Endothelial cell of umbilical vein (primary cell): Measurements from ENCODE around the gene CRTC1. TPM values are rescaled to one million over a fixed set of nuclear protein-coding genes. Genes with fewer than 3 reads are reported as not detected.

Experiments
- BruUV-seq: library from RNA; stranded (reverse); fragments of 400-500 nt; replicated peaks from 2 replicates; lab custom pipeline; 2021; lab: Mats Ljungman, UMichigan
- CTCF ChIA-PET: fragments of 300-600, 350-600 bp; sonication (Branson Sonifier 250); formaldehyde crosslinking; loops from one replicate; lab custom pipeline; 2021; ENCODE audit warnings: antibody characterized with exemption, inconsistent platforms; lab: Charles Lee
- POLR2A ChIA-PET: fragments of 300-600, 350-600 bp; sonication (Branson Sonifier 250); formaldehyde crosslinking; loops from one replicate; lab custom pipeline; 2021; ENCODE audit warnings: antibody characterized with exemption, inconsistent platforms; lab: Charles Lee
- DNase-seq: peaks from one replicate; pipeline ENCODE4 v3.0.0-alpha.2; 2011; ENCODE audit warnings: low read depth, low spot score
- FAIRE-seq: peaks from 2 replicates; lab custom pipeline; 2011; peaks lifted over from hg19 to GRCh38; lab: Jason Lieb, UNC
- H2AFZ ChIP-seq: 2 replicates; pipeline ENCODE4 v1.6.0; 2012; ENCODE audit warnings: low read depth, low read length, control low read depth, inconsistent platforms
- H3K27ac ChIP-seq: 2 replicates; pipeline ENCODE4 v1.5.1; 2011; ENCODE audit warnings: low read depth, mild to moderate bottlenecking, control low read depth, low read length, moderate library complexity; ENCODE audit not compliant: insufficient read depth
- H3K27me3 ChIP-seq, 2 experiments: 2 replicates each; pipeline versions ENCODE4 v1.6.0 to v1.6.1; 2011; ENCODE audit warnings: low read length in 2 of 2, mixed read lengths in 1 of 2; ENCODE audit not compliant: control insufficient read depth in 2 of 2, insufficient read depth in 2 of 2
- H3K36me3 ChIP-seq, 2 experiments: 2 replicates in 1 of 2; 3 replicates in 1 of 2; pipeline ENCODE4 v1.5.1; 2011; ENCODE audit warnings: low read length in 2 of 2, mild to moderate bottlenecking in 1 of 2, moderate library complexity in 1 of 2; ENCODE audit not compliant: control insufficient read depth in 2 of 2, insufficient read depth in 2 of 2; ENCODE audit errors: extremely low read depth in 1 of 2
- H3K4me1 ChIP-seq: 3 replicates; pipeline ENCODE4 v1.5.1; 2011; ENCODE audit warnings: mild to moderate bottlenecking, low read length; ENCODE audit not compliant: control insufficient read depth, insufficient read depth; ENCODE audit errors: extremely low read depth
- H3K4me2 ChIP-seq: 2 replicates; pipeline ENCODE4 v1.6.1; 2011; ENCODE audit warnings: low read length, control low read depth, mixed read lengths; ENCODE audit not compliant: insufficient read depth
- H3K4me3 ChIP-seq, 3 experiments: fragments of 200-600 bp in 1 of 3; sonication (generic), shearing (Covaris generic) in 1 of 3; replicated peaks in 1 of 3; 2 replicates each; pipeline ENCODE4 v1.5.1; 2011 to 2016; ENCODE audit warnings: control low read depth in 3 of 3, low read length in 3 of 3, mild to moderate bottlenecking in 2 of 3, inconsistent platforms in 1 of 3, low read depth in 1 of 3, moderate library complexity in 1 of 3; ENCODE audit not compliant: insufficient read depth in 1 of 3
- H3K79me2 ChIP-seq: 2 replicates; pipeline ENCODE4 v1.6.0; 2012; ENCODE audit warnings: low read length, inconsistent platforms; ENCODE audit not compliant: control insufficient read depth, insufficient read depth
- H3K9ac ChIP-seq: replicated peaks from 2 replicates; pipeline ENCODE3; 2011; ENCODE audit warnings: low read length, control low read depth; ENCODE audit not compliant: insufficient read depth; ENCODE audit errors: extremely low read depth
- H3K9me1 ChIP-seq: replicated peaks from 3 replicates; pipeline ENCODE4 v1.6.0; 2011; ENCODE audit warnings: mild to moderate bottlenecking, low read length; ENCODE audit not compliant: control insufficient read depth, insufficient read depth; ENCODE audit errors: extremely low read depth
- H3K9me3 ChIP-seq: replicated peaks from 2 replicates; pipeline ENCODE4 v1.5.1; 2012; ENCODE audit warnings: low read length, inconsistent platforms; ENCODE audit not compliant: control insufficient read depth, insufficient read depth
- H4K20me1 ChIP-seq: replicated peaks from 2 replicates; pipeline ENCODE3; 2011; ENCODE audit warnings: mild to moderate bottlenecking, low read length; ENCODE audit not compliant: control insufficient read depth, insufficient read depth; ENCODE audit errors: extremely low read depth
- EZH2 ChIP-seq: IDR thresholded peaks from 2 replicates; pipeline ENCODE4 v1.6.1; 2012; ENCODE audit warnings: borderline replicate concordance, low read depth, mild to moderate bottlenecking, moderate library complexity, low read length, inconsistent platforms; ENCODE audit not compliant: severe bottlenecking
- FOS ChIP-seq: IDR thresholded peaks from 2 replicates; pipeline ENCODE4 v1.6.1; 2011; ENCODE audit warnings: mild to moderate bottlenecking, low read length, moderate library complexity, borderline replicate concordance; ENCODE audit not compliant: insufficient read depth
- GATA2 ChIP-seq: IDR thresholded peaks from 2 replicates; pipeline ENCODE4 v1.7.0; 2011; ENCODE audit warnings: low read depth, mild to moderate bottlenecking, moderate library complexity, mixed read lengths, low read length; ENCODE audit not compliant: insufficient read length, insufficient read depth
- JUN ChIP-seq: IDR thresholded peaks from 2 replicates; pipeline ENCODE4 v1.6.1; 2011; ENCODE audit warnings: borderline replicate concordance, low read depth; ENCODE audit not compliant: insufficient read length, insufficient read depth
- MYC ChIP-seq: IDR thresholded peaks from one replicate; pipeline ENCODE4 v1.6.1; 2011; ENCODE audit warnings: mild to moderate bottlenecking, low read depth, low read length
- POLR2A ChIP-seq: IDR thresholded peaks from 2 replicates; pipeline ENCODE4 v1.6.1; 2012; ENCODE audit warnings: low read depth, mild to moderate bottlenecking, control low read depth, low read length
- POLR2AphosphoS5 ChIP-seq: IDR thresholded peaks from 2 replicates; pipeline ENCODE4 v1.6.1; 2012; ENCODE audit warnings: low read depth, mild to moderate bottlenecking, control low read depth, low read length, moderate library complexity; ENCODE audit not compliant: insufficient read depth
- dilution Hi-C: fragments of 300-500 bp; cut with MboI; formaldehyde crosslinking; loops from one replicate; pipeline ENCODE4 v1.15.0; 2019; ENCODE audit warnings: low sequenced_read_pairs; ENCODE audit not compliant: extremely low pct_ligation_motif_present
- intact Hi-C: fragments of 100-400 bp; cut with micrococcal nuclease; formaldehyde crosslinking; loops from one replicate; pipeline ENCODE4 v1.10.0; 2022
- polyA plus RNA-seq, 4 experiments: library from polyadenylated mRNA; depleted of rRNA in 3 of 4; stranded (reverse) in 3 of 4; unstranded in 1 of 4; fragments of >200 nt; gene quantifications; 2 replicates each; pipeline versions ENCODE4 v1.2.1 to v1.2.3, GENCODE V29; 2011 to 2012; ENCODE audit warnings: missing spikeins in 1 of 4
- total RNA-seq: library from RNA; stranded (reverse); gene quantifications from 2 replicates; pipeline ENCODE4 v1.2.3, GENCODE V29; 2021
- TF ChIP-seq, protein P1 (sequence below), 2 donors: IDR thresholded peaks; 1 replicate in 1 of 2; 2 replicates in 1 of 2; pipeline ENCODE4 v1.5.1; 2011; ENCODE audit warnings: low read length in 2 of 2, mild to moderate bottlenecking in 2 of 2, moderate library complexity in 2 of 2, control low read depth in 1 of 2, inconsistent platforms in 1 of 2, low read depth in 1 of 2; ENCODE audit not compliant: insufficient read depth in 1 of 2; ENCODE audit errors: extremely low read depth in 1 of 2
- TF ChIP-seq, protein P2 (sequence below): IDR thresholded peaks from 2 replicates; pipeline ENCODE4 v1.6.1; 2011; ENCODE audit not compliant: insufficient read depth, insufficient read length

The CRTC1 gene
- total and polyA plus RNA-seq, 2 donors (not counting 3 experiments of a cell fraction or from before 2014, with no cell fraction given): 4.2 to 11.4 TPM

- FAIRE-seq (no peak), DNase-seq (no peak)
- Histone ChIP-seq H4K20me1 (no peaks in the 10 kb centered on the region), H3K4me3 (no peak overlapping the region), H3K4me1 (no peaks in the 10 kb centered on the region), H3K36me3 (no peaks in the 10 kb centered on the region), H3K27me3 (no peaks in the 10 kb centered on the region), H2AFZ (no peak overlapping the region), H3K9me3 (no peaks in the 10 kb centered on the region), H3K4me2 (no peak overlapping the region), H3K9ac (no peak overlapping the region), H3K27ac (no peak overlapping the region), H3K79me2 (no peaks in the 10 kb centered on the region), H3K9me1 (no peaks in the 10 kb centered on the region)
- ChIA-PET CTCF (no interaction called here), POLR2A (interaction anchor here (0.5 kb wide), 1 partner anchor 360 kb away, joined by 3 read pairs; no protein-coding TSS in a partner anchor)
- intact Hi-C loops (no loop called here), dilution Hi-C loops (no loop called here)
- TF ChIP-seq MYC (no peak), FOS (no peak), POLR2A (no peak), GATA2 (no peak), EZH2 (no peak), POLR2AphosphoS5 (no peak), JUN (no peak)
- TF ChIP-seq, protein P1, sequence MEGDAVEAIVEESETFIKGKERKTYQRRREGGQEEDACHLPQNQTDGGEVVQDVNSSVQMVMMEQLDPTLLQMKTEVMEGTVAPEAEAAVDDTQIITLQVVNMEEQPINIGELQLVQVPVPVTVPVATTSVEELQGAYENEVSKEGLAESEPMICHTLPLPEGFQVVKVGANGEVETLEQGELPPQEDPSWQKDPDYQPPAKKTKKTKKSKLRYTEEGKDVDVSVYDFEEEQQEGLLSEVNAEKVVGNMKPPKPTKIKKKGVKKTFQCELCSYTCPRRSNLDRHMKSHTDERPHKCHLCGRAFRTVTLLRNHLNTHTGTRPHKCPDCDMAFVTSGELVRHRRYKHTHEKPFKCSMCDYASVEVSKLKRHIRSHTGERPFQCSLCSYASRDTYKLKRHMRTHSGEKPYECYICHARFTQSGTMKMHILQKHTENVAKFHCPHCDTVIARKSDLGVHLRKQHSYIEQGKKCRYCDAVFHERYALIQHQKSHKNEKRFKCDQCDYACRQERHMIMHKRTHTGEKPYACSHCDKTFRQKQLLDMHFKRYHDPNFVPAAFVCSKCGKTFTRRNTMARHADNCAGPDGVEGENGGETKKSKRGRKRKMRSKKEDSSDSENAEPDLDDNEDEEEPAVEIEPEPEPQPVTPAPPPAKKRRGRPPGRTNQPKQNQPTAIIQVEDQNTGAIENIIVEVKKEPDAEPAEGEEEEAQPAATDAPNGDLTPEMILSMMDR (IDR thresholded peaks at IDR 0.05; ENCODE audit: extremely low read depth in 1 of 2, insufficient read depth in 1 of 2, low read depth in 1 of 2, low read length in 2 of 2): no peak
- TF ChIP-seq, protein P2, sequence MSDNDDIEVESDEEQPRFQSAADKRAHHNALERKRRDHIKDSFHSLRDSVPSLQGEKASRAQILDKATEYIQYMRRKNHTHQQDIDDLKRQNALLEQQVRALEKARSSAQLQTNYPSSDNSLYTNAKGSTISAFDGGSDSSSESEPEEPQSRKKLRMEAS: no peak
- no TSS peak for BruUV-seq
Observed at GRCh38 chr19:18741124-18742121, 57.9 kb downstream of the CRTC1 start.
